ENCODE measurements around the gene NTM.
"Not testable (repeated sequence)": the region's sequence is repeated elsewhere in the genome, so short reads cannot be mapped to it uniquely, and the experiment has no call there.

NTM gene

GRCh38 chr11:131465746-131466145 lies 95.3 kb downstream of the NTM start:
- DNase-seq = no peak

GRCh38 chr11:131467645-131468394 lies 97.4 kb downstream of the NTM start:
- DNase-seq = no peak

- no peak for DNase-seq
Observed at GRCh38 chr11:131468565-131468964, 98.2 kb downstream of the NTM start.

GRCh38 chr11:131470216-131470925 lies 100.0 kb downstream of the NTM start:
- DNase-seq = no peak

GRCh38 chr11:131471976-131472375 lies 101.6 kb downstream of the NTM start:
- DNase-seq = no peak

- DNase-seq = no peak
Observed at GRCh38 chr11:131474947-131475346, 104.5 kb downstream of the NTM start.

- no peak for DNase-seq
Observed at GRCh38 chr11:131476266-131476665, 105.9 kb downstream of the NTM start.

- DNase-seq = no peak
Observed at GRCh38 chr11:131478341-131478740, 107.9 kb downstream of the NTM start.

GRCh38 chr11:131481303-131481702 lies 110.9 kb downstream of the NTM start:
- no peak for DNase-seq

- DNase-seq = no peak
Observed at GRCh38 chr11:131481971-131482370, 111.6 kb downstream of the NTM start.

GRCh38 chr11:131483453-131483852 lies 113.0 kb downstream of the NTM start:
- DNase-seq = no peak

- no peak for DNase-seq
Observed at GRCh38 chr11:131483877-131484276, 113.5 kb downstream of the NTM start.

- no peak for DNase-seq
Observed at GRCh38 chr11:131486100-131486499, 115.7 kb downstream of the NTM start.

- no peak for DNase-seq
Observed at GRCh38 chr11:131486937-131487635, 116.7 kb downstream of the NTM start.

GRCh38 chr11:131488238-131488637 lies 117.8 kb downstream of the NTM start:
- no peak for DNase-seq

GRCh38 chr11:131491503-131491902 lies 121.1 kb downstream of the NTM start:
- DNase-seq = no peak

GRCh38 chr11:131495423-131495822 lies 125.0 kb downstream of the NTM start:
- no peak for DNase-seq

- DNase-seq = not testable (repeated sequence)
Observed at GRCh38 chr11:131497686-131498085, 127.3 kb downstream of the NTM start.

- no peak for DNase-seq
Observed at GRCh38 chr11:131498631-131499160, 128.3 kb downstream of the NTM start.

GRCh38 chr11:131499199-131499598 lies 128.8 kb downstream of the NTM start:
- no peak for DNase-seq

GRCh38 chr11:131503017-131503416 lies 132.6 kb downstream of the NTM start:
- no peak for DNase-seq

GRCh38 chr11:131504199-131504949 lies 134.0 kb downstream of the NTM start:
- DNase-seq = no peak

GRCh38 chr11:131506348-131506747 lies 135.9 kb downstream of the NTM start:
- no peak for DNase-seq
